Heart right ventricle (tissue), 16 donors: Measurements from ENCODE around the gene CALM1. TPM values are rescaled to one million over a fixed set of nuclear protein-coding genes. Genes with fewer than 3 reads are reported as not detected.

ENCODE experiments used
- ATAC-seq, 8 donors: fragments of 200-7000 bp; cut with Tn5 transposase; one replicate each; pipeline ENCODE4 v1.9.1; 2020; ENCODE audit warnings: mild to moderate bottlenecking in 8 of 8, moderate library complexity in 8 of 8, moderate number of reproducible peaks in 1 of 8
- DNase-seq, 2 donors: peaks; one replicate each; pipeline ENCODE4 v3.0.0-alpha.2; 2020
- H3K27ac ChIP-seq, 10 donors: fragments of 200-600 bp; sonication (generic) in 2 of 10; one replicate each; pipeline versions ENCODE4 v1.5.0 to v1.8.0; 2020 to 2022; ENCODE audit warnings: mild to moderate bottlenecking in 3 of 10
- H3K27me3 ChIP-seq, 7 donors: fragments of 200-600 bp; one replicate each; pipeline ENCODE4 v1.8.0; 2021 to 2022; ENCODE audit warnings: mild to moderate bottlenecking in 2 of 7
- H3K36me3 ChIP-seq, 9 donors: fragments of 200-600 bp; sonication (generic) in 1 of 9; one replicate each; pipeline versions ENCODE4 v1.5.0 to v1.8.0; 2020 to 2022; ENCODE audit warnings: mild to moderate bottlenecking in 2 of 9
- H3K4me1 ChIP-seq, 9 donors: fragments of 200-600 bp; sonication (generic) in 1 of 9; one replicate each; pipeline versions ENCODE4 v1.5.0 to v1.8.0; 2020 to 2022; ENCODE audit warnings: mild to moderate bottlenecking in 4 of 9
- H3K4me3 ChIP-seq, 10 donors: fragments of 200-600 bp; sonication (generic) in 2 of 10; one replicate each; pipeline versions ENCODE4 v1.5.0 to v1.8.0; 2020 to 2022; ENCODE audit warnings: mild to moderate bottlenecking in 7 of 10, moderate library complexity in 2 of 10
- H3K9me3 ChIP-seq, 11 donors: fragments of 200-600 bp in 10 of 11; sonication (generic) in 2 of 11; one replicate each; pipeline versions ENCODE4 v1.5.0 to v1.8.0; 2013 to 2022; ENCODE audit warnings: mild to moderate bottlenecking in 2 of 11, control low read depth in 1 of 11, moderate library complexity in 1 of 11
- WGBS, 2 donors: extraction: QIAGEN DNeasy Blood & Tissue Kit; methylation state at CpG; one replicate each; pipeline ENCODE4 v1.1.7; 2013; ENCODE audit warnings: inconsistent platforms in 1 of 2; 5-methylcytosine and 5-hydroxymethylcytosine counted together
- intact Hi-C, 10 donors: fragments of 100-400 bp; cut with DNase I; formaldehyde crosslinking; loops; one replicate each; pipeline versions ENCODE4 v1.11.1 to v1.14.2; 2022
- polyA plus RNA-seq, 2 donors: library from polyadenylated mRNA; stranded (reverse); fragments of 200-250 nt; gene quantifications; one replicate each; pipeline ENCODE4 v1.2.3, GENCODE V29; 2013
- total RNA-seq, 10 donors: library from RNA; stranded (reverse); fragmentation: NEBNext Ultra II Directional in 3 of 10; extraction: Animal tissue kit (Norgen Biotek cat#: 25700) in 3 of 10; gene quantifications; one replicate each; pipeline versions ENCODE4 v1.2.1 to v1.2.4, GENCODE V29; 2021 to 2023
- TF ChIP-seq, protein P1 (sequence below), 9 donors: fragments of 200-600 bp; sonication (generic) in 2 of 9; IDR thresholded peaks; one replicate each; pipeline versions ENCODE4 v1.5.0 to v1.8.0; 2021 to 2022; ENCODE audit warnings: antibody characterized with exemption in 9 of 9, mild to moderate bottlenecking in 5 of 9, moderate library complexity in 1 of 9
- donor health status: Arrhythmogenic right ventricular cardiomyopathy.
- donor health status: ischemic (EF 13 %, LVEDD 7.1; RV severe dilation, severe dysfunction).
- donor health status: healthy with polysubstance abuse.
- donor health status: DM: no; HTN: yes; CAD: no.
- donor health status: DM: no; HTN: no; CAD: no.
- donor health status: ischemic (EF 25% LVEDD 6.9; RV normal size, moderate dysfunction).
- donor health status: ischemic (EF 25% LVEDD 5.7; RV mildly dilated, moderate dysfunction).
- donor health status: healthy.
- donor health status: DM: yes; HTN: yes; CAD: no.
- donor health status: Ischemic cardiomyopathy.
- donor health status: ischemic (EF 35%, LVEDD 5.7; RV mildly dilated, moderate dysfunction).
- donor health status: nonischemic (EF 11% LVEDD 7.7; RV severe dilation, severe dysfunction).
- donor health status: DM: yes; HTN: yes; CAD: no.
- donor health status: PGD.
- donor health status: ischemic (EF 29% LVEDD 5.4; RV normal size, mild dysfunction).
- donor health status: nonischemic (EF 23%, LVEDD 6.1; RV moderate dilation, normal function).

The CALM1 gene
- total and polyA plus RNA-seq, 12 donors = 293 to 787 (median 444) TPM

DNA sequence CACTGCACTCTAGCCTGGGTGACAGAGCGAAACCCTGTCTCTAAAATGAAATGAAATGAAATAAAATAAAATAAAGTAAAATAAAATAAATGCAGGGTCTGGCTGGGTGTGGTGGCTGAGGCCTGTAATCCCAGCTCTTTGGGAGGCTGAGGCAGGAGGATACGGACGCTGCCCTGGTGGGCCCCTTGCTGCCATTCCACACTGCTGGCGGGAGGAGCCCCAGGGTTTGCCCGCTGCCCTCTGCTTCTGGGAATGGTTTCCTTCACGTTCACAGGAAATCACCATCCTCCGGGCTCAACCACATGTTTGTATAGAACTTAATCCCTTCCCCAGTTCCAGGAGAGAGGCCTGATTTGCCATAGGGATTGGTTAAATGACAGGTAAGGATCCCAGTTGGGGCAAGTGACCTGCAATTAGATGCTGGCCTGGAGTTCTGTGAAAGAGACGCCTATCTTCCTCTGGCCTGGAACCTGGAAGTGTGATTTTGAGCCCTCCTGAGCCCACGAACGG, 29.3 kb downstream of the CALM1 start:
- Histone ChIP-seq H3K4me3 (no peak overlapping the region), H3K9me3 (peaks cover 0 to 6% (median 0%) of the 10 kb centered on the region in 11 donors), H3K27ac (peak overlapping the region in 6 of 10 donors; percentile 36 to 85 (median 70)), H3K27me3 (no peaks in the 10 kb centered on the region), H3K36me3 (no peaks in the 10 kb centered on the region), H3K4me1 (peaks cover 4 to 47% (median 22%) of the 10 kb centered on the region in 9 donors)
- 78 to 85% methylated on average over 10 of the region's 10 CpGs for WGBS, 2 donors
- TF ChIP-seq, protein P1, sequence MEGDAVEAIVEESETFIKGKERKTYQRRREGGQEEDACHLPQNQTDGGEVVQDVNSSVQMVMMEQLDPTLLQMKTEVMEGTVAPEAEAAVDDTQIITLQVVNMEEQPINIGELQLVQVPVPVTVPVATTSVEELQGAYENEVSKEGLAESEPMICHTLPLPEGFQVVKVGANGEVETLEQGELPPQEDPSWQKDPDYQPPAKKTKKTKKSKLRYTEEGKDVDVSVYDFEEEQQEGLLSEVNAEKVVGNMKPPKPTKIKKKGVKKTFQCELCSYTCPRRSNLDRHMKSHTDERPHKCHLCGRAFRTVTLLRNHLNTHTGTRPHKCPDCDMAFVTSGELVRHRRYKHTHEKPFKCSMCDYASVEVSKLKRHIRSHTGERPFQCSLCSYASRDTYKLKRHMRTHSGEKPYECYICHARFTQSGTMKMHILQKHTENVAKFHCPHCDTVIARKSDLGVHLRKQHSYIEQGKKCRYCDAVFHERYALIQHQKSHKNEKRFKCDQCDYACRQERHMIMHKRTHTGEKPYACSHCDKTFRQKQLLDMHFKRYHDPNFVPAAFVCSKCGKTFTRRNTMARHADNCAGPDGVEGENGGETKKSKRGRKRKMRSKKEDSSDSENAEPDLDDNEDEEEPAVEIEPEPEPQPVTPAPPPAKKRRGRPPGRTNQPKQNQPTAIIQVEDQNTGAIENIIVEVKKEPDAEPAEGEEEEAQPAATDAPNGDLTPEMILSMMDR (IDR thresholded peaks at IDR 0.05) = no peak
- no peak for DNase-seq
- no peak for ATAC-seq
- intact Hi-C loops = no loop called here

DNA sequence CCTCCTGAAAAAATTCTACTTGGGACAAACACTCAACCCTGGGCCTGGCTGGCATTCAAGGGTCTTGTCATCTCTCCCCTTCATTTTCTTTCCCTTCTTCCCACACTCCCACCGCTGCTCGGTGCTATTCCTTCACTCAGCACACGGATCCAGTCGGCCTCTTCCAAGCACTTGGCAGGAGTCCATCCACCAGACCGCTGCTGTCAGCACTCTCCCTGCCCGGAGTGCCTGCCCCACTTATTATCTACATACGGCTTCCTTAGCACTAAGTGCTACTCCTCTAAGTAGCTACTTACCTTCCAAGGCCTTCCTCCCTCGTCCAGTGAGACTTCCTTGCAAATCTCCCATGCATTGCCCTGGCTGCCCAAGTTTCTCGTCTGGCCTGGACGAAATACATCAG, 29.8 kb downstream of the CALM1 start:
- ATAC-seq (peak in 7 of 8 donors; percentile 34 to 78 (median 61)), DNase-seq (peak; percentile 51 to 59)
- intact Hi-C loops = no loop called here
- Histone ChIP-seq H3K27ac (peak overlapping the region in 8 of 10 donors; percentile 36 to 85 (median 70)), H3K27me3 (no peaks in the 10 kb centered on the region), H3K4me3 (no peak overlapping the region), H3K9me3 (peaks cover 0 to 6% (median 0%) of the 10 kb centered on the region in 11 donors), H3K36me3 (no peaks in the 10 kb centered on the region), H3K4me1 (peaks cover 4 to 47% (median 22%) of the 10 kb centered on the region in 9 donors)
- TF ChIP-seq, protein P1 (IDR thresholded peaks at IDR 0.05) = no peak
- WGBS, 2 donors = 16 to 23% methylated on average over 10 of the region's 10 CpGs

DNA sequence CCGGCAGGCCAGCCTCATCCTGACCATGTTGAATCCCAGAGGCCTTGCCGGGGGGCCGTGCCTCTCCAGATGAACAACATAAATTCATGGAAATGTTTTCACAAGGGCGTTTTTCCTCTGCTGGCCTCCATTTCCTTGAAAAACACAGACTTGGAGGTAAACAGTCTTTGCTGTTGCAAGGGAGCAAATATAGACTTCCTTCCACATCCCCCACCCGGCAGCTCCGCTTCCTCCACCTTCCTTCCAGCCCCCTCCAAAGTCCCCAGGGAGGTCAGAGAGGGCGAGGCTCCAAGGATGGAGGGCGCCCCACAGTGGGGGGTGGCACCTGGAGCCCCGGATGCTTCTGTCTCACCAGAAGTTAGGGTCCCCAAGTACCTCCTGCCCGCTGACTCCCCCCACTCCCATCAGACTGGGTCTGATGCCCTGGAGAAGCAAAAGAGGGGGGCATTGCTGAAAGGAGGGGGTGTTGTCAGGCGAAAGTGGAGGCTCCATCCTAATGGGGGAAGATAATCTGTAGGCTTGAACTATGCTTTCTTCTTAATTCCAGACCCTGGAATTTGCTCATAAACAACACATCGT, 31.1 kb downstream of the CALM1 start:
- intact Hi-C loops = no loop called here
- Histone ChIP-seq H3K27ac (peak overlapping the region in 9 of 10 donors; percentile 10 to 85 (median 61)), H3K27me3 (no peaks in the 10 kb centered on the region), H3K4me3 (no peak overlapping the region), H3K9me3 (peaks cover 0 to 6% (median 0%) of the 10 kb centered on the region in 11 donors), H3K4me1 (peaks cover 4 to 47% (median 22%) of the 10 kb centered on the region in 9 donors), H3K36me3 (no peaks in the 10 kb centered on the region)
- DNase-seq (peak; percentile 28 to 51), ATAC-seq (peak; percentile 35 to 89 (median 70))
- TF ChIP-seq, protein P1 (IDR thresholded peaks at IDR 0.05) = peak in 1 of 9 donors; percentile 31
- WGBS, 2 donors = 51 to 61% methylated on average over 12 of the region's 12 CpGs

DNA sequence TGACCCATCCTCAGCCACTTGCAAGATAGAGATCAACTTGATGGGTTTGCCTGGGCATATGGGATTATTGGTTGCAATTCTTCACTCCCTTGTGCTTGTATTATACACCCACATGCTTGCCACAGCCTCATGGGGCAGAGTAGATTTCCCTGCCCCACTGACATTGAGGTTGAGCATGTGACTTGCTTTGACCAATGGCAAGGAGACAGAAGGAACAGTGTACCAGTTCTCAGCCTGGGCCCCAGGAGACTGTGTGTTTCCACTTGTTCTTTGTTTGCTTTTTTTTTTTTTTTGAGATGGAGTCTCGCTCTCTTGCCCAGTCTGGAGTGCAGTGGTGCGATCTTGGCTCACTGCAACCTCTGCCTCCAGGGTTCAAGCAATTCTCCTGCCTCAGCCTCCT, 31.8 kb downstream of the CALM1 start:
- TF ChIP-seq, protein P1 (IDR thresholded peaks at IDR 0.05) = no peak
- H3K9me3 ChIP-seq = peaks cover 0 to 6% (median 0%) of the 10 kb centered on the region in 11 donors
- H3K27ac ChIP-seq = peak overlapping the region in 4 of 10 donors; percentile 78 to 85 (median 81)
- intact Hi-C loops = no loop called here
- no peak overlapping the region for H3K4me3 ChIP-seq
- DNase-seq (no peak), ATAC-seq (no peak)
- no peaks in the 10 kb centered on the region for H3K36me3 ChIP-seq
- H3K4me1 ChIP-seq = peaks cover 4 to 47% (median 22%) of the 10 kb centered on the region in 9 donors
- H3K27me3 ChIP-seq = no peaks in the 10 kb centered on the region
- WGBS, 2 donors = 87 to 97% methylated on average over 2 of the region's 2 CpGs
